Panc1 (cell line): ENCODE results near the gene SPACA5. TPM values are rescaled to one million over a fixed set of nuclear protein-coding genes. Genes with fewer than 3 reads are reported as not detected.

Experiments
- ATAC-seq: fragments of 200-7000 bp; cut with Tn5 transposase; 2 replicates; pipeline ENCODE4 v1.9.1; 2020; ENCODE audit warnings: mild to moderate bottlenecking, moderate library complexity
- BruUV-seq: library from RNA; stranded (reverse); fragments of 400-500 nt; replicated peaks from 2 replicates; lab custom pipeline; 2021; lab: Mats Ljungman, UMichigan
- CTCF ChIA-PET: fragments of 300-600 bp; sonication (Branson Sonifier 250); formaldehyde crosslinking; loops from one replicate; lab custom pipeline; 2022; ENCODE audit warnings: antibody characterized with exemption; lab: Charles Lee
- POLR2A ChIA-PET: fragments of 300-600 bp; sonication (Branson Sonifier 250); formaldehyde crosslinking; loops from one replicate; lab custom pipeline; 2022; ENCODE audit warnings: antibody characterized with exemption; lab: Charles Lee
- DNase-seq: peaks from one replicate; pipeline ENCODE4 v3.0.0-alpha.2; 2010; ENCODE audit warnings: low read depth, low spot score
- H3K27ac ChIP-seq: 2 replicates; pipeline ENCODE4 v1.5.1; 2011; ENCODE audit warnings: mild to moderate bottlenecking, low read length, inconsistent platforms
- H3K27me3 ChIP-seq: fragments of 200-500 bp; sonication (Bioruptor generic); 2 replicates; pipeline ENCODE4 v1.6.0; 2014; ENCODE audit warnings: low read length, inconsistent platforms; ENCODE audit not compliant: control insufficient read depth, insufficient read depth
- H3K36me3 ChIP-seq: fragments of 200-500 bp; sonication (Bioruptor generic); 2 replicates; pipeline ENCODE4 v1.5.1; 2014; ENCODE audit warnings: inconsistent platforms, mild to moderate bottlenecking, low read length, moderate library complexity; ENCODE audit not compliant: control insufficient read depth, insufficient read depth
- H3K4me1 ChIP-seq: 2 replicates; pipeline ENCODE4 v1.5.1; 2011; ENCODE audit warnings: inconsistent platforms, mild to moderate bottlenecking, low read length, moderate library complexity; ENCODE audit not compliant: control insufficient read depth, insufficient read depth
- H3K4me3 ChIP-seq, 2 experiments: 2 replicates each; pipeline ENCODE4 v1.5.1; 2011 to 2012; ENCODE audit warnings: low read depth in 2 of 2, low read length in 2 of 2, mild to moderate bottlenecking in 2 of 2, inconsistent platforms in 1 of 2, moderate library complexity in 1 of 2
- H3K9me3 ChIP-seq: fragments of 200-500 bp; sonication (Bioruptor generic); 2 replicates; pipeline ENCODE4 v1.5.1; 2014; ENCODE audit warnings: low read depth, mild to moderate bottlenecking, inconsistent platforms, low read length, moderate library complexity; ENCODE audit not compliant: control insufficient read depth, insufficient read depth
- POLR2AphosphoS5 ChIP-seq: IDR thresholded peaks from 2 replicates; pipeline ENCODE4 v1.6.1; 2012; ENCODE audit warnings: mild to moderate bottlenecking, low read depth, low read length, moderate library complexity
- SIN3A ChIP-seq: IDR thresholded peaks from 2 replicates; pipeline ENCODE4 v1.6.1; 2012; ENCODE audit warnings: low read depth, mild to moderate bottlenecking, low read length, moderate library complexity, borderline replicate concordance; ENCODE audit not compliant: insufficient read depth
- TCF7L2 ChIP-seq: IDR thresholded peaks from 2 replicates; pipeline ENCODE4 v1.6.1; 2011; ENCODE audit warnings: mild to moderate bottlenecking, low read depth, low read length, inconsistent platforms
- in situ Hi-C: cut with HindIII; loops from 2 replicates; pipeline ENCODE4 v1.10.0; 2016; ENCODE audit warnings: low sequenced_read_pairs, low pct_unique_long_range_greater_than_20kb
- intact Hi-C: fragments of 100-400 bp; cut with micrococcal nuclease; formaldehyde crosslinking; loops from one replicate; pipeline ENCODE4 v1.10.0; 2022; ENCODE audit not compliant: unreplicated experiment
- total RNA-seq: library from RNA; stranded (reverse); gene quantifications from one replicate; pipeline ENCODE4 v1.2.1, GENCODE V29; 2021; ENCODE audit not compliant: unreplicated experiment
- TF ChIP-seq, protein P1 (sequence below): fragments of 450-650 bp; IDR thresholded peaks from 2 replicates; pipeline ENCODE4 v1.5.1; 2017; ENCODE audit warnings: mild to moderate bottlenecking
- TF ChIP-seq, protein P2 (sequence below), 2 experiments: IDR thresholded peaks; 2 replicates each; pipeline ENCODE4 v1.6.1; 2011 to 2012; ENCODE audit warnings: low read depth in 2 of 2, control low read depth in 1 of 2, low read length in 1 of 2, mild to moderate bottlenecking in 1 of 2, moderate library complexity in 1 of 2; ENCODE audit not compliant: insufficient read depth in 1 of 2

SPACA5 gene
- total RNA-seq, 1 experiment from 2014 or later, result not detected

DNA sequence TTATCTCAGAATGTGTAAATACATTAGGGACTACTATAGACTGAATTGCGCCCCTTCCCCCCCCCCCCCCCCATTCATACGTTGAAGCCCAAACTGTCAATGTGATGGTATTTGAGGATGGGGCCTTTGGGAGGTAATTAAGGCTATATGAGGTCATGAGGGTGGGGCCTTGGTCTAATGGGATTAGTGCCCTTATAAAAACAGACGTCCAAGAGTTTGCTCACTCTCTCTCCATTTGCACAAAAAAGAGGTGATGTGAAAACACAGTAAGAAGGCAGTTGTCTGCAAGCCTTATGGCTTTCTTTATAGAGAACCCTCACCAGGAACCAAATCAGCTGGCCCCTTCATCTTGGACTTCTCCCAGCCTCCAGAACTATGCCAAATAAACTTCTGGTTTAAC lies 15.3 kb downstream of the SPACA5 start:
- CTCF ChIA-PET, result no interaction called here
- H3K4me3 ChIP-seq, result peak overlapping the region in 1 of 2 experiments; percentile 68; a peak in 1 of 4 replicates

DNA sequence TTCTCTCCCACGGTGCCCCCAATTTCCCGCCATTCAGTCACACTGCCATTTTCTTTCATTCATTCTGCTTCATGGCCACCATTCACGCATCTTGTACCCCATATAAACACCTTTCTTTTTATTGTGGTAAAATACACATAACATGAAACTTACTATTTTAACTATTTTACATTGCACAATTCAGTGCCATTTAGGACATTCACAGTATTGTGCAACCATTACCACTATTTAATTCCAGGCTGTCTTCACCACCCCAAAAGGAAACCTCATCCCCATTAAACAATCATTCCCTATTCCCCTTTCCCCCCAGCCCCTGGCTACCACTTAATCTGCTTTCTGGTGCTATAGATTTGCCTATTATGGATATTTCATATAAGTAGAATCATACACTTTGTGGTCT lies 15.9 kb downstream of the SPACA5 start:
- H3K4me1 ChIP-seq, result no peaks in the 10 kb centered on the region; the same call in 1 of the 2 replicates
- POLR2A ChIA-PET, result no interaction called here
- H3K36me3 ChIP-seq, result no peaks in the 10 kb centered on the region
- DNase-seq, result no peak
- in situ Hi-C loops (no loop called here), intact Hi-C loops (no loop called here)
- H3K27ac ChIP-seq, result no peak overlapping the region
- TF ChIP-seq TCF7L2 (no peak), POLR2AphosphoS5 (no peak), SIN3A (no peak)
- TF ChIP-seq, protein P1, sequence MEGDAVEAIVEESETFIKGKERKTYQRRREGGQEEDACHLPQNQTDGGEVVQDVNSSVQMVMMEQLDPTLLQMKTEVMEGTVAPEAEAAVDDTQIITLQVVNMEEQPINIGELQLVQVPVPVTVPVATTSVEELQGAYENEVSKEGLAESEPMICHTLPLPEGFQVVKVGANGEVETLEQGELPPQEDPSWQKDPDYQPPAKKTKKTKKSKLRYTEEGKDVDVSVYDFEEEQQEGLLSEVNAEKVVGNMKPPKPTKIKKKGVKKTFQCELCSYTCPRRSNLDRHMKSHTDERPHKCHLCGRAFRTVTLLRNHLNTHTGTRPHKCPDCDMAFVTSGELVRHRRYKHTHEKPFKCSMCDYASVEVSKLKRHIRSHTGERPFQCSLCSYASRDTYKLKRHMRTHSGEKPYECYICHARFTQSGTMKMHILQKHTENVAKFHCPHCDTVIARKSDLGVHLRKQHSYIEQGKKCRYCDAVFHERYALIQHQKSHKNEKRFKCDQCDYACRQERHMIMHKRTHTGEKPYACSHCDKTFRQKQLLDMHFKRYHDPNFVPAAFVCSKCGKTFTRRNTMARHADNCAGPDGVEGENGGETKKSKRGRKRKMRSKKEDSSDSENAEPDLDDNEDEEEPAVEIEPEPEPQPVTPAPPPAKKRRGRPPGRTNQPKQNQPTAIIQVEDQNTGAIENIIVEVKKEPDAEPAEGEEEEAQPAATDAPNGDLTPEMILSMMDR, result no peak
- TF ChIP-seq, protein P2, sequence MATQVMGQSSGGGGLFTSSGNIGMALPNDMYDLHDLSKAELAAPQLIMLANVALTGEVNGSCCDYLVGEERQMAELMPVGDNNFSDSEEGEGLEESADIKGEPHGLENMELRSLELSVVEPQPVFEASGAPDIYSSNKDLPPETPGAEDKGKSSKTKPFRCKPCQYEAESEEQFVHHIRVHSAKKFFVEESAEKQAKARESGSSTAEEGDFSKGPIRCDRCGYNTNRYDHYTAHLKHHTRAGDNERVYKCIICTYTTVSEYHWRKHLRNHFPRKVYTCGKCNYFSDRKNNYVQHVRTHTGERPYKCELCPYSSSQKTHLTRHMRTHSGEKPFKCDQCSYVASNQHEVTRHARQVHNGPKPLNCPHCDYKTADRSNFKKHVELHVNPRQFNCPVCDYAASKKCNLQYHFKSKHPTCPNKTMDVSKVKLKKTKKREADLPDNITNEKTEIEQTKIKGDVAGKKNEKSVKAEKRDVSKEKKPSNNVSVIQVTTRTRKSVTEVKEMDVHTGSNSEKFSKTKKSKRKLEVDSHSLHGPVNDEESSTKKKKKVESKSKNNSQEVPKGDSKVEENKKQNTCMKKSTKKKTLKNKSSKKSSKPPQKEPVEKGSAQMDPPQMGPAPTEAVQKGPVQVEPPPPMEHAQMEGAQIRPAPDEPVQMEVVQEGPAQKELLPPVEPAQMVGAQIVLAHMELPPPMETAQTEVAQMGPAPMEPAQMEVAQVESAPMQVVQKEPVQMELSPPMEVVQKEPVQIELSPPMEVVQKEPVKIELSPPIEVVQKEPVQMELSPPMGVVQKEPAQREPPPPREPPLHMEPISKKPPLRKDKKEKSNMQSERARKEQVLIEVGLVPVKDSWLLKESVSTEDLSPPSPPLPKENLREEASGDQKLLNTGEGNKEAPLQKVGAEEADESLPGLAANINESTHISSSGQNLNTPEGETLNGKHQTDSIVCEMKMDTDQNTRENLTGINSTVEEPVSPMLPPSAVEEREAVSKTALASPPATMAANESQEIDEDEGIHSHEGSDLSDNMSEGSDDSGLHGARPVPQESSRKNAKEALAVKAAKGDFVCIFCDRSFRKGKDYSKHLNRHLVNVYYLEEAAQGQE (IDR thresholded peaks at IDR 0.05; ENCODE audit: insufficient read depth in 1 of 2, low read depth in 2 of 2, low read length in 1 of 2), result no peak
- BruUV-seq, result no TSS peak
- CTCF ChIA-PET, result no interaction called here
- H3K27me3 ChIP-seq, result no peaks in the 10 kb centered on the region
- no peaks in the 10 kb centered on the region for H3K9me3 ChIP-seq
- ATAC-seq, result no peak
- H3K4me3 ChIP-seq, result no peak overlapping the region

More for the DNA sequence above, 15.3 kb downstream of the SPACA5 start:
- TF ChIP-seq POLR2AphosphoS5 (no peak), SIN3A (no peak), TCF7L2 (no peak)
- TF ChIP-seq, protein P1, result no peak
- TF ChIP-seq, protein P2 (IDR thresholded peaks at IDR 0.05; ENCODE audit: insufficient read depth in 1 of 2, low read depth in 2 of 2, low read length in 1 of 2), result no peak
- Histone ChIP-seq H3K9me3 (no peaks in the 10 kb centered on the region), H3K27me3 (no peaks in the 10 kb centered on the region), H3K36me3 (no peaks in the 10 kb centered on the region), H3K4me1 (no peaks in the 10 kb centered on the region; the same call in 1 of the 2 replicates), H3K27ac (no peak overlapping the region; the same call in 1 of the 2 replicates)
- ATAC-seq (no peak), DNase-seq (no peak)
- intact Hi-C loops, result no loop called here
- POLR2A ChIA-PET, result no interaction called here
- no TSS peak for BruUV-seq
- in situ Hi-C loops, result no loop called here
